Fibroblast of villous mesenchyme (primary cell): Measurements from ENCODE around the gene LRP5. TPM values are rescaled to one million over a fixed set of nuclear protein-coding genes. Genes with fewer than 3 reads are reported as not detected.

Experiments
- DNase-seq: peaks from one replicate; pipeline ENCODE4 v3.0.0-alpha.2; 2010; ENCODE audit warnings: low read depth
- H3K4me3 ChIP-seq: 2 replicates; pipeline ENCODE4 v1.5.1; 2011; ENCODE audit warnings: low read depth, mild to moderate bottlenecking, low read length
- CTCF ChIP-seq: IDR thresholded peaks from 2 replicates; pipeline ENCODE4 v1.5.1; 2012; ENCODE audit warnings: low read depth, mild to moderate bottlenecking, low read length; ENCODE audit not compliant: insufficient read depth
- total RNA-seq: library from RNA; depleted of rRNA; stranded (reverse); fragments of >200 nt; gene quantifications from 2 replicates; pipeline ENCODE4 v1.2.3, GENCODE V29; 2012

LRP5 gene
- total RNA-seq, 1 donor, result 31.5 TPM

- peak; percentile 10 for TF ChIP-seq CTCF
- DNase-seq, result peak; percentile 96
- H3K4me3 ChIP-seq, result peak within 1 kb of the TSS; percentile 92
Measured at GRCh38 chr11:68271781-68272608, 40.4 kb upstream of the LRP5 start, which contains the start of gene C11orf24. TSS of gene C11orf24 (minus strand) at chr11:68271973. CDS start at chr11:68263767, 8,206 bp downstream.

- H3K4me3 ChIP-seq, result no peak overlapping the region
- no peak for TF ChIP-seq CTCF
Measured at GRCh38 chr11:68273026-68273738, 39.2 kb upstream of the LRP5 start.

GRCh38 chr11:68274306-68274705, 38.1 kb upstream of the LRP5 start:
- no peak for TF ChIP-seq CTCF
- DNase-seq, result no peak
- no peak overlapping the region for H3K4me3 ChIP-seq

More at GRCh38 chr11:68273026-68273738, 39.2 kb upstream of the LRP5 start:
- no peak for DNase-seq

GRCh38 chr11:68275721-68276507, 36.5 kb upstream of the LRP5 start:
- H3K4me3 ChIP-seq, result no peak overlapping the region
- no peak for TF ChIP-seq CTCF
- no peak for DNase-seq

- H3K4me3 ChIP-seq, result no peak overlapping the region
- no peak for TF ChIP-seq CTCF
- no peak for DNase-seq
Measured at GRCh38 chr11:68276861-68277260, 35.5 kb upstream of the LRP5 start.

GRCh38 chr11:68279676-68280075, 32.7 kb upstream of the LRP5 start:
- DNase-seq, result no peak
- TF ChIP-seq CTCF, result no peak
- no peak overlapping the region for H3K4me3 ChIP-seq
